K562 (cell line): ENCODE measurements around the gene HPCA. TPM values are rescaled to one million over a fixed set of nuclear protein-coding genes. Genes with fewer than 3 reads are reported as not detected.

ENCODE experiments used
- NEUROD1 ChIP-seq: fragments of 150-350 bp; IDR thresholded peaks from 2 replicates; pipeline ENCODE4 v1.6.1; 2014; ENCODE audit warnings: borderline replicate concordance, low read length, low read depth; ENCODE audit not compliant: partially characterized antibody
- NFIX ChIP-seq: fragments of 250-450 bp; sonication (Bioruptor Pico); IDR thresholded peaks from 2 replicates; pipeline ENCODE4 v1.4.0; 2020; ENCODE audit warnings: low read depth, mild to moderate bottlenecking, moderate library complexity
- PHF21A ChIP-seq: fragments of 450-650 bp; IDR thresholded peaks from 2 replicates; pipeline ENCODE4 v1.6.1; 2017; ENCODE audit warnings: low read depth, borderline replicate concordance
- SP1 ChIP-seq: sonication (generic); formaldehyde crosslinking; IDR thresholded peaks from 2 replicates; pipeline ENCODE4 v1.8.1; 2022; ENCODE audit warnings: mild to moderate bottlenecking, missing genetic modification reagents
- SP2 ChIP-seq: IDR thresholded peaks from 2 replicates; pipeline ENCODE4 v1.6.1; 2011; ENCODE audit warnings: mild to moderate bottlenecking, low read depth, low read length, moderate library complexity; ENCODE audit not compliant: poor library complexity, severe bottlenecking; ENCODE audit errors: extremely low read depth
- SPI1 ChIP-seq: IDR thresholded peaks from 2 replicates; pipeline ENCODE4 v1.6.1; 2011; ENCODE audit warnings: low read depth, low read length, control low read depth, borderline replicate concordance
- ZNF551 ChIP-seq: fragments of 250-450 bp; sonication (Bioruptor Pico); IDR thresholded peaks from 2 replicates; pipeline ENCODE4 v1.5.0; 2021; ENCODE audit warnings: mild to moderate bottlenecking, moderate library complexity
- polyA plus RNA-seq, 8 experiments: library from polyadenylated mRNA; depleted of rRNA in 4 of 8; stranded (reverse) in 5 of 8; unstranded in 3 of 8; fragments of >200 nt; fragmentation: Nextera tagmentation in 2 of 8; fragmentation: Illumina TruSeq in 1 of 8; extraction: Ambion mirVana in 2 of 8; extraction: Trizol in 1 of 8; gene quantifications; 2 replicates each; pipeline versions ENCODE4 v1.2.1 to v1.2.3, GENCODE V29; 2011 to 2014; ENCODE audit warnings: inconsistent platforms in 1 of 8, missing spikeins in 1 of 8
- total RNA-seq, 7 experiments: library from RNA; depleted of rRNA in 6 of 7; stranded (reverse); fragments of >200 nt in 6 of 7; fragmentation: Illumina TruSeq in 2 of 7; extraction: Trizol in 2 of 7; gene quantifications; 2 replicates each; pipeline versions ENCODE4 v1.2.1 to v1.2.3, GENCODE V29; 2011 to 2021; ENCODE audit warnings: low replicate concordance in 1 of 7
- TF ChIP-seq, protein P1 (sequence below), 2 experiments: fragments of 450-650 bp in 1 of 2; sonication (generic) in 1 of 2; formaldehyde crosslinking in 1 of 2; IDR thresholded peaks; 2 replicates each; pipeline versions ENCODE4 v1.7.1 to v1.9.0; 2016 to 2022; ENCODE audit warnings: inconsistent platforms in 1 of 2, mild to moderate bottlenecking in 1 of 2, missing genetic modification reagents in 1 of 2
- TF ChIP-seq, protein P2 (sequence below): fragments of 250-450 bp; sonication (Bioruptor Pico); IDR thresholded peaks from 2 replicates; pipeline ENCODE4 v1.8.0; 2022; ENCODE audit warnings: moderate library complexity, mild to moderate bottlenecking, inconsistent platforms
- TF ChIP-seq, protein P3 (sequence below): sonication (generic); formaldehyde crosslinking; IDR thresholded peaks from 2 replicates; pipeline ENCODE4 v1.8.0; 2022; ENCODE audit warnings: mild to moderate bottlenecking, missing genetic modification reagents

HPCA gene
- total and polyA plus RNA-seq, 9 of the 15 experiments (the other 6 are each of a cell fraction or from before 2014, with no cell fraction given), result not detected

DNA sequence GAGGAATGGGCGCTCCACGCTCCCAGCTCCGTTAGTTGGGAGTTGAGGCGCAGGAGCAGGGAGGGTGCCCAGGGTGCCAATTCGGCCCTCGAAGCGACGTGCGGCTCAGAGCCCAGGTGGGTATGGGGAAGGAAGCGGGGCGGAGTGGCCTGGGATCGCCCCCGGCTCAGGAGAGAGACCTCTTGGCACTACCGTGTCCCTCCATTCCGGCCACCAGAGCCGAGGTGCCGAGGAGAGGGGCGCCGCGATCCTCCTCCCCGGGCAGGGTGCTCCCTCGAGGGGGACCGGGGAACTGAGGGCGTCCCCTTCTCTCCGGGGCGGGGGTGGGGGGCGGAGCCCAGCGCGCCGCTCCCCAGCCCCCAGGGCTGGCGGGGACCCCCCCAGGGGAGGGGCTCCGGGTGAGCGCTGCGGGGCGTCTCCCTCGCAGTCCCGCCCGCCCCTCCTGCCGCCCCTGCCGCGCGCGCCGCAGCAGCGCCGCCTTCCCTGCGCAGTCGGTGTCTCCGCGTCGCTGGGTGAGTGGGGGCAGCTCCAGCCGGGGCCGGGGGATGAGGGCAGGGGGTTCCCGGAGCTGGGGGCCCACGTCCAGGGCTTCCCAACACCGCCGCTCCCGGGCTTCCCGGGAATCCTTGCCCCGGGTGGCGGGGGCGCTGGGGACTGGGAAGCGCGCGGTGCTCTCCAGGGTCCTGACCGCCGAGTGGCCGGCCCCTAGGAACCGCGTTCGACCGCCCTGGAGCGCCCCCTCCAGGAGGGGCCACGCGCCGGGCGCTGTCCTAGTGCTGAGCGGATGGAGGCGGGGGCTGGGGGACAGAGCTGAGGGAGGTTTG lies at the start of gene HPCA (continued):
- TF ChIP-seq, protein P1, sequence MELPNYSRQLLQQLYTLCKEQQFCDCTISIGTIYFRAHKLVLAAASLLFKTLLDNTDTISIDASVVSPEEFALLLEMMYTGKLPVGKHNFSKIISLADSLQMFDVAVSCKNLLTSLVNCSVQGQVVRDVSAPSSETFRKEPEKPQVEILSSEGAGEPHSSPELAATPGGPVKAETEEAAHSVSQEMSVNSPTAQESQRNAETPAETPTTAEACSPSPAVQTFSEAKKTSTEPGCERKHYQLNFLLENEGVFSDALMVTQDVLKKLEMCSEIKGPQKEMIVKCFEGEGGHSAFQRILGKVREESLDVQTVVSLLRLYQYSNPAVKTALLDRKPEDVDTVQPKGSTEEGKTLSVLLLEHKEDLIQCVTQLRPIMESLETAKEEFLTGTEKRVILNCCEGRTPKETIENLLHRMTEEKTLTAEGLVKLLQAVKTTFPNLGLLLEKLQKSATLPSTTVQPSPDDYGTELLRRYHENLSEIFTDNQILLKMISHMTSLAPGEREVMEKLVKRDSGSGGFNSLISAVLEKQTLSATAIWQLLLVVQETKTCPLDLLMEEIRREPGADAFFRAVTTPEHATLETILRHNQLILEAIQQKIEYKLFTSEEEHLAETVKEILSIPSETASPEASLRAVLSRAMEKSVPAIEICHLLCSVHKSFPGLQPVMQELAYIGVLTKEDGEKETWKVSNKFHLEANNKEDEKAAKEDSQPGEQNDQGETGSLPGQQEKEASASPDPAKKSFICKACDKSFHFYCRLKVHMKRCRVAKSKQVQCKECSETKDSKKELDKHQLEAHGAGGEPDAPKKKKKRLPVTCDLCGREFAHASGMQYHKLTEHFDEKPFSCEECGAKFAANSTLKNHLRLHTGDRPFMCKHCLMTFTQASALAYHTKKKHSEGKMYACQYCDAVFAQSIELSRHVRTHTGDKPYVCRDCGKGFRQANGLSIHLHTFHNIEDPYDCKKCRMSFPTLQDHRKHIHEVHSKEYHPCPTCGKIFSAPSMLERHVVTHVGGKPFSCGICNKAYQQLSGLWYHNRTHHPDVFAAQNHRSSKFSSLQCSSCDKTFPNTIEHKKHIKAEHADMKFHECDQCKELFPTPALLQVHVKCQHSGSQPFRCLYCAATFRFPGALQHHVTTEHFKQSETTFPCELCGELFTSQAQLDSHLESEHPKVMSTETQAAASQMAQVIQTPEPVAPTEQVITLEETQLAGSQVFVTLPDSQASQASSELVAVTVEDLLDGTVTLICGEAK (IDR thresholded peaks at IDR 0.05), result peak; percentile 88
- TF ChIP-seq, protein P1 (CRISPR knock-in tag; IDR thresholded peaks at IDR 0.05), result peak; percentile 86
- TF ChIP-seq NEUROD1, result peak; percentile 54
- TF ChIP-seq, protein P2, sequence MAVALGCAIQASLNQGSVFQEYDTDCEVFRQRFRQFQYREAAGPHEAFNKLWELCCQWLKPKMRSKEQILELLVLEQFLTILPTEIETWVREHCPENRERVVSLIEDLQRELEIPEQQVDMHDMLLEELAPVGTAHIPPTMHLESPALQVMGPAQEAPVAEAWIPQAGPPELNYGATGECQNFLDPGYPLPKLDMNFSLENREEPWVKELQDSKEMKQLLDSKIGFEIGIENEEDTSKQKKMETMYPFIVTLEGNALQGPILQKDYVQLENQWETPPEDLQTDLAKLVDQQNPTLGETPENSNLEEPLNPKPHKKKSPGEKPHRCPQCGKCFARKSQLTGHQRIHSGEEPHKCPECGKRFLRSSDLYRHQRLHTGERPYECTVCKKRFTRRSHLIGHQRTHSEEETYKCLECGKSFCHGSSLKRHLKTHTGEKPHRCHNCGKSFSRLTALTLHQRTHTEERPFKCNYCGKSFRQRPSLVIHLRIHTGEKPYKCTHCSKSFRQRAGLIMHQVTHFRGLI, result peak; percentile 60; the same call in 1 of the 2 replicates
- TF ChIP-seq NFIX (CRISPR knock-in tag), result no peak
- TF ChIP-seq SP2, result no peak
- peak; percentile 94 for TF ChIP-seq SP1 (CRISPR knock-in tag)
- TF ChIP-seq SPI1, result no peak
- TF ChIP-seq, protein P3, sequence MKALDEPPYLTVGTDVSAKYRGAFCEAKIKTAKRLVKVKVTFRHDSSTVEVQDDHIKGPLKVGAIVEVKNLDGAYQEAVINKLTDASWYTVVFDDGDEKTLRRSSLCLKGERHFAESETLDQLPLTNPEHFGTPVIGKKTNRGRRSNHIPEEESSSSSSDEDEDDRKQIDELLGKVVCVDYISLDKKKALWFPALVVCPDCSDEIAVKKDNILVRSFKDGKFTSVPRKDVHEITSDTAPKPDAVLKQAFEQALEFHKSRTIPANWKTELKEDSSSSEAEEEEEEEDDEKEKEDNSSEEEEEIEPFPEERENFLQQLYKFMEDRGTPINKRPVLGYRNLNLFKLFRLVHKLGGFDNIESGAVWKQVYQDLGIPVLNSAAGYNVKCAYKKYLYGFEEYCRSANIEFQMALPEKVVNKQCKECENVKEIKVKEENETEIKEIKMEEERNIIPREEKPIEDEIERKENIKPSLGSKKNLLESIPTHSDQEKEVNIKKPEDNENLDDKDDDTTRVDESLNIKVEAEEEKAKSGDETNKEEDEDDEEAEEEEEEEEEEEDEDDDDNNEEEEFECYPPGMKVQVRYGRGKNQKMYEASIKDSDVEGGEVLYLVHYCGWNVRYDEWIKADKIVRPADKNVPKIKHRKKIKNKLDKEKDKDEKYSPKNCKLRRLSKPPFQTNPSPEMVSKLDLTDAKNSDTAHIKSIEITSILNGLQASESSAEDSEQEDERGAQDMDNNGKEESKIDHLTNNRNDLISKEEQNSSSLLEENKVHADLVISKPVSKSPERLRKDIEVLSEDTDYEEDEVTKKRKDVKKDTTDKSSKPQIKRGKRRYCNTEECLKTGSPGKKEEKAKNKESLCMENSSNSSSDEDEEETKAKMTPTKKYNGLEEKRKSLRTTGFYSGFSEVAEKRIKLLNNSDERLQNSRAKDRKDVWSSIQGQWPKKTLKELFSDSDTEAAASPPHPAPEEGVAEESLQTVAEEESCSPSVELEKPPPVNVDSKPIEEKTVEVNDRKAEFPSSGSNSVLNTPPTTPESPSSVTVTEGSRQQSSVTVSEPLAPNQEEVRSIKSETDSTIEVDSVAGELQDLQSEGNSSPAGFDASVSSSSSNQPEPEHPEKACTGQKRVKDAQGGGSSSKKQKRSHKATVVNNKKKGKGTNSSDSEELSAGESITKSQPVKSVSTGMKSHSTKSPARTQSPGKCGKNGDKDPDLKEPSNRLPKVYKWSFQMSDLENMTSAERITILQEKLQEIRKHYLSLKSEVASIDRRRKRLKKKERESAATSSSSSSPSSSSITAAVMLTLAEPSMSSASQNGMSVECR, result peak; percentile 100
- TF ChIP-seq ZNF551 (CRISPR knock-in tag), result no peak
- TF ChIP-seq PHF21A, result no peak
